ENCODE results near the gene RSPH6A. TPM values are rescaled to one million over a fixed set of nuclear protein-coding genes. Genes with fewer than 3 reads are reported as not detected.
A peak's percentile ranks its signal among the peaks of the same experiment; 100 is the strongest.
"Not testable (repeated sequence)": the region's sequence is repeated elsewhere in the genome, so short reads cannot be mapped to it uniquely, and the experiment has no call there.

The RSPH6A gene
- total and polyA plus RNA-seq, 10 of the 15 experiments (the other 5 are each of a cell fraction or from before 2014, with no cell fraction given): 0.03 to 0.41 (median 0.22) TPM; not detected in 4

- TF ChIP-seq PBX3 (IDR thresholded peaks at IDR 0.05; ENCODE audit: insufficient replicate concordance, low read depth, low read length) (no peak), E4F1 (IDR thresholded peaks at IDR 0.05; ENCODE audit: borderline replicate concordance, partially characterized antibody) (no peak), RELA (IDR thresholded peaks at IDR 0.05; ENCODE audit: borderline replicate concordance, partially characterized antibody) (no peak), CHD4 (IDR thresholded peaks at IDR 0.05) (no peak), ZBTB4 (CRISPR knock-in tag; IDR thresholded peaks at IDR 0.05) (no peak)
- FAIRE-seq: no peak
Measured at GRCh38 chr19:45800070-45800553, 15.0 kb downstream of the RSPH6A start.

GRCh38 chr19:45799541-45799940, 15.6 kb downstream of the RSPH6A start:
- 0 out of 2 replicates have a peak overlapping the region, but pooled peaks have one; percentile 4 for H3K4me2 ChIP-seq (ENCODE audit: control insufficient read depth, insufficient read depth)
- 89% methylated on average over 5 of the region's 5 CpGs for WGBS (ENCODE audit: insufficient coverage, insufficient replicate concordance, low lambda C conversion rate, missing lambda C conversion rate)
- FAIRE-seq; DNase-seq (ENCODE audit: low read depth, low spot score); H4K20me1 ChIP-seq (ENCODE audit: control insufficient read depth, insufficient read depth); H3K9me3 ChIP-seq (replicated peaks; ENCODE audit: control insufficient read depth, insufficient read depth, low read length); H3K4me3 ChIP-seq; H2AFZ ChIP-seq (ENCODE audit: control insufficient read depth, low read depth, low read length); H3K4me1 ChIP-seq (ENCODE audit: control insufficient read depth, insufficient read depth, low read length); BruUV-seq (replicated peaks); H3K36me3 ChIP-seq (ENCODE audit: control insufficient read depth in 2 of 2, insufficient read depth in 2 of 2, low read length in 1 of 2); in situ Hi-C loops (cut with MboI); H3K9ac ChIP-seq (ENCODE audit: control insufficient read depth, insufficient read depth, low read length); H3K27ac ChIP-seq (ENCODE audit: control insufficient read depth, insufficient read depth); H3K79me2 ChIP-seq (ENCODE audit: control insufficient read depth, insufficient read depth, low read length); H3K27me3 ChIP-seq (replicated peaks in 1 of 2; ENCODE audit: control insufficient read depth in 2 of 2, insufficient read depth in 2 of 2, low read length in 1 of 2); ATAC-seq: not testable (repeated sequence)
- RAD21 ChIA-PET (ENCODE audit: unreplicated experiment): interaction anchor here (0.8 to 4.8 kb wide), 4 partner anchors 27 to 158 kb away, joined by 3 to 63 read pairs (median 4); partner anchors contain the start of gene SIX5
- SMC1A ChIA-PET (ENCODE audit: uncharacterized antibody, unreplicated experiment): interaction anchor here (0.7 to 2.5 kb wide), 9 partner anchors 18 to 114 kb away, joined by 3 to 24 read pairs (median 4); partner anchors contain the start of genes QPCTL, SIX5 and SNRPD2
- intact Hi-C loops (cut with micrococcal nuclease; ENCODE audit: unreplicated experiment): loop anchor here (2.0 kb wide), 1 partner anchor 29 kb away; no protein-coding TSS in a partner anchor
- POLR2A ChIA-PET: interaction anchor here (0.6 to 2.0 kb wide), 5 partner anchors 29 to 286 kb away, joined by 3 to 9 read pairs (median 3); no protein-coding TSS in a partner anchor
- CTCF ChIA-PET: interaction anchor here (0.7 to 8.1 kb wide), 27 partner anchors 9 to 360 kb away, joined by 3 to 110 read pairs (median 4); partner anchors contain the start of genes FBXO46, MYPOP, QPCTL and RSPH6A

More at GRCh38 chr19:45800070-45800553, 15.0 kb downstream of the RSPH6A start:
- H2AFZ ChIP-seq (ENCODE audit: control insufficient read depth, low read depth, low read length): no peak overlapping the region
- H3K4me3 ChIP-seq: no peak overlapping the region
- peaks cover 8% of the 10 kb centered on the region for H3K4me1 ChIP-seq (ENCODE audit: control insufficient read depth, insufficient read depth, low read length)
- RAD21 ChIA-PET (ENCODE audit: unreplicated experiment): interaction anchor here (1.4 to 4.8 kb wide), 2 partner anchors 30 to 159 kb away, joined by 3 to 63 read pairs; partner anchors contain the start of gene SIX5
- in situ Hi-C loops (cut with MboI) (no loop called here), intact Hi-C loops (cut with micrococcal nuclease; ENCODE audit: unreplicated experiment) (no loop called here)
- H3K27me3 ChIP-seq (replicated peaks in 1 of 2; ENCODE audit: control insufficient read depth in 2 of 2, insufficient read depth in 2 of 2, low read length in 1 of 2): no peaks in the 10 kb centered on the region
- CTCF ChIA-PET: interaction anchor here (0.8 to 8.1 kb wide), 15 partner anchors 12 to 169 kb away, joined by 3 to 110 read pairs (median 6); partner anchors contain the start of gene SIX5
- WGBS (ENCODE audit: insufficient coverage, insufficient replicate concordance, low lambda C conversion rate, missing lambda C conversion rate): 62% methylated on average over 8 of the region's 8 CpGs
- H3K9ac ChIP-seq (ENCODE audit: control insufficient read depth, insufficient read depth, low read length): no peak overlapping the region
- DNase-seq (ENCODE audit: low read depth, low spot score) (no peak), ATAC-seq (no peak)
- no peak overlapping the region for H3K27ac ChIP-seq (ENCODE audit: control insufficient read depth, insufficient read depth)
- SMC1A ChIA-PET (ENCODE audit: uncharacterized antibody, unreplicated experiment): interaction anchor here (0.9 to 2.5 kb wide), 4 partner anchors 17 to 48 kb away, joined by 3 to 24 read pairs (median 4); partner anchors contain the start of gene SIX5
- no peaks in the 10 kb centered on the region for H4K20me1 ChIP-seq (ENCODE audit: control insufficient read depth, insufficient read depth)
- H3K4me2 ChIP-seq (ENCODE audit: control insufficient read depth, insufficient read depth): no peak overlapping the region
- H3K79me2 ChIP-seq (ENCODE audit: control insufficient read depth, insufficient read depth, low read length): no peaks in the 10 kb centered on the region
- H3K9me3 ChIP-seq (replicated peaks; ENCODE audit: control insufficient read depth, insufficient read depth, low read length): no peaks in the 10 kb centered on the region
- POLR2A ChIA-PET: interaction anchor here (0.9 to 2.0 kb wide), 3 partner anchors 11 to 33 kb away, joined by 3 to 9 read pairs (median 4); no protein-coding TSS in a partner anchor
- H3K36me3 ChIP-seq (ENCODE audit: control insufficient read depth in 2 of 2, insufficient read depth in 2 of 2, low read length in 1 of 2): no peaks in the 10 kb centered on the region
- no TSS peak for BruUV-seq (replicated peaks)
